ENCODE data around the gene SND1. TPM values are rescaled to one million over a fixed set of nuclear protein-coding genes. Genes with fewer than 3 reads are reported as not detected.

Gene SND1
- total RNA-seq, 1 experiment from 2014 or later = 274 TPM

GRCh38 chr7:127888411-127888810, 236.4 kb downstream of the SND1 start:
- intact Hi-C loops (cut with micrococcal nuclease; ENCODE audit: unreplicated experiment) = no loop called here
- peaks cover 1% of the 10 kb centered on the region; the same call in 1 of the 2 replicates for H3K36me3 ChIP-seq (ENCODE audit: control insufficient read depth, insufficient read depth, low read length)
- H3K4me1 Mint-ChIP-seq (ENCODE audit: low read depth, unreplicated experiment) = peaks cover 26% of the 10 kb centered on the region

DNA sequence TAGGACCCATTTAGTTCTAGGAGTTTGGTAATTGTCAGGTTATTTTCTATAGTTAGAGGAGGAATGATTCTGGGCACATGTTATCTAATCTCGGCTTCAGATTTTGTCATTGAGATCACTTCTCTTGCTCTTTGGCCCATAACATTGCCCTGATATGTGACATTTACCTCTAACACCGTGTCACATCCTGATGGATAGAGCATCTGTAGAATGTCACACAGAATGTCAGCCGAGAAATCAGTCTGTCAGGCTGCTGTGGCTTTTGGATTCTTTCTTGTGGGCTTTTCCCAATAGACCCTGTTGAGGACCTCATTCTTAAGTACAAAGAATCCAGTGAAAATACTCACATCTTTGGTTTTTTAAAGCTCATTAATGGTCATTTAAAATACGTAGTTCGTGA, 236.8 kb downstream of the SND1 start:
- no TSS peak for BruUV-seq (replicated peaks)
- peaks cover 70% of the 10 kb centered on the region for H3K36me3 Mint-ChIP-seq (ENCODE audit: insufficient read depth, unreplicated experiment)
- intact Hi-C loops (cut with micrococcal nuclease; ENCODE audit: unreplicated experiment) = no loop called here
- H3K9me3 Mint-ChIP-seq (ENCODE audit: unreplicated experiment) = peaks cover 9% of the 10 kb centered on the region
- Histone ChIP-seq H3K27me3 (replicated peaks; ENCODE audit: control insufficient read depth, insufficient read depth, low read length) (no peaks in the 10 kb centered on the region), H3K4me3 (ENCODE audit: low read depth, low read length) (no peak overlapping the region), H3K9me3 (no peaks in the 10 kb centered on the region), H3K4me1 (peaks cover 35% of the 10 kb centered on the region), H3K36me3 (ENCODE audit: control insufficient read depth, insufficient read depth, low read length) (peaks cover 1% of the 10 kb centered on the region; the same call in 1 of the 2 replicates)
- no peak overlapping the region for H3K27ac Mint-ChIP-seq (ENCODE audit: unreplicated experiment)
- ChIA-PET CTCF (no interaction called here), POLR2A (no interaction called here)
- no peak for TF ChIP-seq CTCF (IDR thresholded peaks at IDR 0.05; ENCODE audit: insufficient read depth in 1 of 2, low read depth in 1 of 2, low read length in 1 of 2, severe bottlenecking in 1 of 2, unreplicated experiment in 1 of 2)
- no peak overlapping the region for H3K4me3 Mint-ChIP-seq (ENCODE audit: unreplicated experiment)
- no peaks in the 10 kb centered on the region for H3K27me3 Mint-ChIP-seq (ENCODE audit: insufficient read depth, unreplicated experiment)
- peaks cover 26% of the 10 kb centered on the region for H3K4me1 Mint-ChIP-seq (ENCODE audit: low read depth, unreplicated experiment)
- DNase-seq = no peak

More at GRCh38 chr7:127888411-127888810, 236.4 kb downstream of the SND1 start:
- H3K4me3 Mint-ChIP-seq (ENCODE audit: unreplicated experiment) = no peak overlapping the region
- no peak for TF ChIP-seq CTCF (IDR thresholded peaks at IDR 0.05; ENCODE audit: insufficient read depth in 1 of 2, low read depth in 1 of 2, low read length in 1 of 2, severe bottlenecking in 1 of 2, unreplicated experiment in 1 of 2)
- H3K36me3 Mint-ChIP-seq (ENCODE audit: insufficient read depth, unreplicated experiment) = peaks cover 67% of the 10 kb centered on the region
- peaks cover 39% of the 10 kb centered on the region for H3K4me1 ChIP-seq
- CTCF ChIA-PET = no interaction called here
- BruUV-seq (replicated peaks) = no TSS peak
- no peaks in the 10 kb centered on the region for H3K27me3 ChIP-seq (replicated peaks; ENCODE audit: control insufficient read depth, insufficient read depth, low read length)
- H3K27ac Mint-ChIP-seq (ENCODE audit: unreplicated experiment) = no peak overlapping the region
- peaks cover 9% of the 10 kb centered on the region for H3K9me3 Mint-ChIP-seq (ENCODE audit: unreplicated experiment)
- DNase-seq = no peak
- no peaks in the 10 kb centered on the region for H3K27me3 Mint-ChIP-seq (ENCODE audit: insufficient read depth, unreplicated experiment)
- POLR2A ChIA-PET = no interaction called here
- H3K4me3 ChIP-seq (ENCODE audit: low read depth, low read length) = no peak overlapping the region
- no peaks in the 10 kb centered on the region for H3K9me3 ChIP-seq

DNA sequence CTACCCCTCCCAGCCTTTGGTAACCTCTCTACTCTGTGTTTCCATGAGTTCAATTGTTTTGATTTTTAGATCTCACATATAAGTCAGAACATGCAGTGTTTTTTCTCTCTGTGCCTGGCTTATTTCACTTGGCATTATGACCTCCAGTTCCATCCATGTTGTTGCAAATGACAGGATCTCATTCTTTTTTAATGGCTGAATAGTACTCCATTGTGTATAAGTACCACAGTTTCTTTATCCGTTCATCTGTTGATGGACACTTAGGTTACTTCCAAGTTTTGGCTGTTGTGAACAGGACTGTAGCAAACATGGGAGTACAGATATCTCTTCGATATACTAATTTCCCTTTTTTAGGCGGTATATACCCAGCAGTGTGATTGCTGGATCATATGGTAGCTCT, 237.7 kb downstream of the SND1 start:
- H3K36me3 Mint-ChIP-seq (ENCODE audit: insufficient read depth, unreplicated experiment) = peaks cover 66% of the 10 kb centered on the region
- no peak overlapping the region for H3K27ac Mint-ChIP-seq (ENCODE audit: unreplicated experiment)
- H3K4me1 Mint-ChIP-seq (ENCODE audit: low read depth, unreplicated experiment) = peaks cover 21% of the 10 kb centered on the region
- Histone ChIP-seq H3K36me3 (ENCODE audit: control insufficient read depth, insufficient read depth, low read length) (peaks cover 1% of the 10 kb centered on the region; the same call in 1 of the 2 replicates), H3K4me1 (peaks cover 27% of the 10 kb centered on the region), H3K4me3 (ENCODE audit: low read depth, low read length) (no peak overlapping the region), H3K9me3 (no peaks in the 10 kb centered on the region), H3K27me3 (replicated peaks; ENCODE audit: control insufficient read depth, insufficient read depth, low read length) (no peaks in the 10 kb centered on the region)
- no TSS peak for BruUV-seq (replicated peaks)
- peaks cover 3% of the 10 kb centered on the region for H3K9me3 Mint-ChIP-seq (ENCODE audit: unreplicated experiment)
- H3K4me3 Mint-ChIP-seq (ENCODE audit: unreplicated experiment) = no peak overlapping the region
- POLR2A ChIA-PET = no interaction called here
- CTCF ChIA-PET = no interaction called here
- TF ChIP-seq CTCF (IDR thresholded peaks at IDR 0.05; ENCODE audit: insufficient read depth in 1 of 2, low read depth in 1 of 2, low read length in 1 of 2, severe bottlenecking in 1 of 2, unreplicated experiment in 1 of 2) = no peak
- intact Hi-C loops (cut with micrococcal nuclease; ENCODE audit: unreplicated experiment) = no loop called here
- no peaks in the 10 kb centered on the region for H3K27me3 Mint-ChIP-seq (ENCODE audit: insufficient read depth, unreplicated experiment)
- no peak for DNase-seq
